ENCODE measurements around the gene B4GALNT3.

The B4GALNT3 gene

GRCh38 chr12:497501-498160, 37.9 kb downstream of the B4GALNT3 start:
- Histone ChIP-seq H3K4me3 (no peak overlapping the region), H3K27ac (no peak overlapping the region)
- DNase-seq (ENCODE audit: low spot score), result no peak
- TF ChIP-seq CTCF (IDR thresholded peaks at IDR 0.05), result no peak

GRCh38 chr12:499837-500458, 40.2 kb downstream of the B4GALNT3 start:
- Histone ChIP-seq H3K27ac (peak overlapping the region; percentile 23 to 74), H3K4me3 (peak overlapping the region; percentile 32)
- TF ChIP-seq CTCF (IDR thresholded peaks at IDR 0.05), result peak; percentile 35
- DNase-seq (ENCODE audit: low spot score), result no peak

- DNase-seq (ENCODE audit: low spot score), result no peak
- no peak overlapping the region for H3K27ac ChIP-seq
- no peak overlapping the region for H3K4me3 ChIP-seq
- no peak for TF ChIP-seq CTCF (IDR thresholded peaks at IDR 0.05)
Measured at GRCh38 chr12:501722-502447, 42.1 kb downstream of the B4GALNT3 start.

GRCh38 chr12:503111-503761, 43.5 kb downstream of the B4GALNT3 start:
- DNase-seq (ENCODE audit: low spot score), result no peak
- Histone ChIP-seq H3K4me3 (no peak overlapping the region), H3K27ac (no peak overlapping the region)
- no peak for TF ChIP-seq CTCF (IDR thresholded peaks at IDR 0.05)

GRCh38 chr12:505221-505620, 45.5 kb downstream of the B4GALNT3 start:
- no peak for TF ChIP-seq CTCF (IDR thresholded peaks at IDR 0.05)
- Histone ChIP-seq H3K27ac (no peak overlapping the region), H3K4me3 (no peak overlapping the region)
- no peak for DNase-seq (ENCODE audit: low spot score)

GRCh38 chr12:507391-507796, 47.7 kb downstream of the B4GALNT3 start:
- DNase-seq (ENCODE audit: low spot score), result no peak
- no peak for TF ChIP-seq CTCF (IDR thresholded peaks at IDR 0.05)

More at GRCh38 chr12:507391-507796, 47.7 kb downstream of the B4GALNT3 start:
- no peak overlapping the region for H3K27ac ChIP-seq
- H3K4me3 ChIP-seq, result no peak overlapping the region
